ENCODE results near the gene TRMT112.

GRCh38 chr11:64304032-64304315 lies 13.4 kb downstream of the TRMT112 start:
- TF ChIP-seq POLR2AphosphoS5 (IDR thresholded peaks at IDR 0.05; ENCODE audit: low read depth, low read length) (no peak), POLR2A (IDR thresholded peaks at IDR 0.05; ENCODE audit: low read depth, low read length) (no peak)
